Trophoblast cell (in vitro differentiated cells and primary cell): ENCODE measurements around the gene JMJD6.

Experiments used
- DNase-seq, 2 donors: peaks; one replicate each; pipeline ENCODE4 v3.0.0-alpha.2; 2016
- H2AFZ ChIP-seq: 2 replicates; pipeline ENCODE4 v1.6.1; 2013; ENCODE audit warnings: low read length, moderate library complexity, mild to moderate bottlenecking; ENCODE audit not compliant: insufficient read depth, poor library complexity
- H2AK5ac ChIP-seq: 2 replicates; pipeline ENCODE4 v1.6.1; 2013; ENCODE audit warnings: mild to moderate bottlenecking, low read length
- H2BK120ac ChIP-seq: 2 replicates; pipeline ENCODE4 v1.6.1; 2013; ENCODE audit warnings: low read length, mild to moderate bottlenecking, moderate library complexity; ENCODE audit not compliant: insufficient read depth, poor library complexity
- H2BK12ac ChIP-seq: 2 replicates; pipeline ENCODE4 v1.6.1; 2013; ENCODE audit warnings: mild to moderate bottlenecking, low read length, moderate library complexity
- H2BK5ac ChIP-seq: 2 replicates; pipeline ENCODE4 v1.6.1; 2013; ENCODE audit warnings: low read length, low read depth, moderate library complexity, mild to moderate bottlenecking; ENCODE audit not compliant: poor library complexity
- H3K14ac ChIP-seq: 2 replicates; pipeline ENCODE4 v1.6.1; 2013; ENCODE audit warnings: mild to moderate bottlenecking, low read length
- H3K18ac ChIP-seq: 2 replicates; pipeline ENCODE4 v1.6.1; 2013; ENCODE audit warnings: mild to moderate bottlenecking, low read length
- H3K23ac ChIP-seq: 2 replicates; pipeline ENCODE4 v1.6.1; 2013; ENCODE audit warnings: low read length
- H3K27ac ChIP-seq: 2 replicates; pipeline ENCODE4 v1.5.1; 2013; ENCODE audit warnings: low read depth, mild to moderate bottlenecking, inconsistent platforms, low read length, moderate library complexity
- H3K27me3 ChIP-seq: 2 replicates; pipeline ENCODE4 v1.6.1; 2013; ENCODE audit warnings: inconsistent platforms, mild to moderate bottlenecking, low read length, moderate library complexity; ENCODE audit not compliant: insufficient read depth
- H3K36me3 ChIP-seq, 2 experiments: 1 replicate in 1 of 2; 2 replicates in 1 of 2; pipeline ENCODE4 v1.6.1; 2013; ENCODE audit warnings: low read length in 2 of 2, mild to moderate bottlenecking in 2 of 2, moderate library complexity in 1 of 2; ENCODE audit not compliant: insufficient read depth in 2 of 2, control insufficient read depth in 1 of 2
- H3K4ac ChIP-seq: 2 replicates; pipeline ENCODE4 v1.6.1; 2013; ENCODE audit warnings: low read depth, mild to moderate bottlenecking, low read length, moderate library complexity
- H3K4me1 ChIP-seq, 2 experiments: 1 replicate in 1 of 2; 2 replicates in 1 of 2; pipeline ENCODE4 v1.6.1; 2013; ENCODE audit warnings: low read length in 2 of 2, mild to moderate bottlenecking in 2 of 2, moderate library complexity in 1 of 2; ENCODE audit not compliant: insufficient read depth in 2 of 2, control insufficient read depth in 1 of 2
- H3K4me2 ChIP-seq: 2 replicates; pipeline ENCODE4 v1.6.1; 2013; ENCODE audit warnings: inconsistent platforms, mild to moderate bottlenecking, low read length, moderate library complexity
- H3K4me3 ChIP-seq: 2 replicates; pipeline ENCODE4 v1.5.1; 2013; ENCODE audit warnings: mild to moderate bottlenecking, low read depth, low read length, inconsistent platforms
- H3K79me1 ChIP-seq: one replicate; pipeline ENCODE4 v1.6.1; 2013; ENCODE audit warnings: low read length
- H3K79me2 ChIP-seq: 2 replicates; pipeline ENCODE4 v1.6.1; 2013; ENCODE audit warnings: low read length, mild to moderate bottlenecking; ENCODE audit not compliant: control insufficient read depth, insufficient read depth, poor library complexity
- H3K9ac ChIP-seq: 2 replicates; pipeline ENCODE4 v1.6.1; 2013; ENCODE audit warnings: mild to moderate bottlenecking, low read length
- H3K9me3 ChIP-seq: 2 replicates; pipeline ENCODE4 v1.6.1; 2013; ENCODE audit warnings: low read depth, mild to moderate bottlenecking, control low read depth, inconsistent platforms, low read length; ENCODE audit not compliant: insufficient read depth
- H4K12ac ChIP-seq: 2 replicates; pipeline ENCODE4 v1.6.1; 2013; ENCODE audit warnings: low read depth, mild to moderate bottlenecking, low read length, moderate library complexity
- H4K8ac ChIP-seq: 2 replicates; pipeline ENCODE4 v1.6.1; 2013; ENCODE audit warnings: low read depth, mild to moderate bottlenecking, low read length, moderate library complexity
- H4K91ac ChIP-seq: one replicate; pipeline ENCODE4 v1.6.1; 2013; ENCODE audit warnings: low read depth, mild to moderate bottlenecking, low read length, moderate library complexity
- WGBS: extraction: QIAGEN DNeasy Blood & Tissue Kit; methylation state at CpG from one replicate; pipeline ENCODE4 v1.1.7; 2013; ENCODE audit warnings: missing lambda C conversion rate; ENCODE audit not compliant: insufficient read length, insufficient coverage; ENCODE audit errors: extremely low coverage; 5-methylcytosine and 5-hydroxymethylcytosine counted together

The JMJD6 gene

GRCh38 chr17:76718516-76718915 is 7.9 kb downstream of the JMJD6 start:
- no peak overlapping the region for H3K27ac ChIP-seq
- no peak overlapping the region for H4K8ac ChIP-seq
- no peak overlapping the region for H3K23ac ChIP-seq
- H3K79me2 ChIP-seq: no peaks in the 10 kb centered on the region
- no peak overlapping the region for H2AK5ac ChIP-seq
- peaks cover 50 to 71% of the 10 kb centered on the region in 2 experiments for H3K36me3 ChIP-seq
- H3K9ac ChIP-seq: no peak overlapping the region
- H2BK120ac ChIP-seq: no peak overlapping the region
- H4K12ac ChIP-seq: no peak overlapping the region
- no CpG with 5 or more reads among the region's 16 CpGs for WGBS
- H3K4ac ChIP-seq: no peak overlapping the region
- no peak overlapping the region for H3K14ac ChIP-seq
- no peak overlapping the region for H3K18ac ChIP-seq
- no peaks in the 10 kb centered on the region for H3K79me1 ChIP-seq
- no peak overlapping the region for H2BK5ac ChIP-seq
- DNase-seq: no peak
- H3K27me3 ChIP-seq: no peaks in the 10 kb centered on the region
- H2AFZ ChIP-seq: no peak overlapping the region
- H3K4me3 ChIP-seq: no peak overlapping the region
- no peaks in the 10 kb centered on the region for H3K9me3 ChIP-seq
- H3K4me1 ChIP-seq: no peaks in the 10 kb centered on the region
- H4K91ac ChIP-seq: no peak overlapping the region
- no peak overlapping the region for H2BK12ac ChIP-seq
- no peak overlapping the region for H3K4me2 ChIP-seq

- DNase-seq: peak; percentile 88 to 96
- Histone ChIP-seq H4K8ac (no peak overlapping the region), H3K4me3 (no peak overlapping the region), H2BK120ac (no peak overlapping the region), H3K9me3 (no peaks in the 10 kb centered on the region), H4K12ac (no peak overlapping the region), H3K36me3 (peaks cover 45 to 61% of the 10 kb centered on the region in 2 experiments), H3K4me2 (no peak overlapping the region), H2BK12ac (no peak overlapping the region), H3K18ac (no peak overlapping the region), H3K4me1 (no peaks in the 10 kb centered on the region), H3K27ac (no peak overlapping the region), H3K4ac (no peak overlapping the region), H3K23ac (no peak overlapping the region), H2AK5ac (no peak overlapping the region), H2AFZ (no peak overlapping the region), H2BK5ac (no peak overlapping the region), H4K91ac (no peak overlapping the region), H3K14ac (no peak overlapping the region), H3K79me2 (no peaks in the 10 kb centered on the region), H3K79me1 (no peaks in the 10 kb centered on the region), H3K27me3 (no peaks in the 10 kb centered on the region), H3K9ac (no peak overlapping the region)
- WGBS: no CpG with 5 or more reads among the region's 6 CpGs
Measured at GRCh38 chr17:76716839-76717215, 9.6 kb downstream of the JMJD6 start.

DNA sequence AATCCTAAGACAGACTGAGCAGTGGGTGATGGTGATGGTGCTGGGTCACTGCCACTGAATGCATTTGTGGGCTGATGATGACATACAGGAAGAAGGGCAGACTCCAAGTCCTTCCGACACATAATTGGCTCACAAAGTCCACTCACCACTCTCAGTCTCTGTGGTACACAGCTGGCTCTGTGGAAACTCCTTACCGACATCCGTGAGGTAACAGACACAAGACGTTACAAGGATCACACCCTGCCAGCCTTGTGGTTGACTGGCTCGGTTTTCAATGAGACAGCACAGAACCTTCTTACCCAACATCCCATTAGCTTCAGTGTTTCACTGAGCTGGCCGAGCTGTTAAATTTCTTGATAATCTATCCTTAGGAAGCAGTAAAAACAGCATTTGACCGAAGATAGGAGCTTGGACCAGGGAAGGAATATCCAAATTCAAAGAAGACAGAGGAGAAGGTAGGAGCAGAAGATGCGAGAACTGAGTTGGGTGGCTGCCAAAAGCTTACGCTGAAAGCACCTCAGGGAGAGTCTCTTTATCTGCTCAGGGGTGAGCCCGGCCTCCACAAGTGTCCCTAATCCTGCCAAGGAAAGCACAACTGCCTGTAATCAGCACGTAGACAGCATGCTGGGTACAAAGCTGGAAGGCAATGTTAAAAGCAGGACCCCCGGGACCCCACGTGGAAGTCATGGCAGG is 10.1 kb downstream of the JMJD6 start:
- H2BK120ac ChIP-seq: no peak overlapping the region
- H4K8ac ChIP-seq: no peak overlapping the region

GRCh38 chr17:76715496-76715830 is 10.9 kb downstream of the JMJD6 start:
- no peak overlapping the region for H3K9ac ChIP-seq
- H3K23ac ChIP-seq: no peak overlapping the region
- H3K36me3 ChIP-seq: peaks cover 38 to 49% of the 10 kb centered on the region in 2 experiments
- H3K79me1 ChIP-seq: peaks cover under 1% of the 10 kb centered on the region
- no peak overlapping the region for H3K4me2 ChIP-seq
- no peaks in the 10 kb centered on the region for H3K79me2 ChIP-seq
- H2BK5ac ChIP-seq: no peak overlapping the region
- no CpG with 5 or more reads among the region's 2 CpGs for WGBS
- no peak overlapping the region for H4K91ac ChIP-seq
- no peaks in the 10 kb centered on the region for H3K27me3 ChIP-seq
- H2BK12ac ChIP-seq: no peak overlapping the region
- no peak overlapping the region for H4K8ac ChIP-seq
- no peak overlapping the region for H3K4ac ChIP-seq
- no peak overlapping the region for H4K12ac ChIP-seq
- H2AK5ac ChIP-seq: no peak overlapping the region
- H3K14ac ChIP-seq: no peak overlapping the region
- H3K9me3 ChIP-seq: no peaks in the 10 kb centered on the region
- no peak overlapping the region for H3K18ac ChIP-seq
- H3K4me3 ChIP-seq: no peak overlapping the region
- H3K4me1 ChIP-seq: peaks cover 2 to 6% of the 10 kb centered on the region in 2 experiments
- H3K27ac ChIP-seq: no peak overlapping the region
- no peak overlapping the region for H2BK120ac ChIP-seq
- DNase-seq: no peak
- H2AFZ ChIP-seq: no peak overlapping the region

More for the DNA sequence above, 10.1 kb downstream of the JMJD6 start:
- Histone ChIP-seq H2AFZ (no peak overlapping the region), H3K36me3 (peaks cover 43 to 56% of the 10 kb centered on the region in 2 experiments), H3K79me1 (no peaks in the 10 kb centered on the region), H3K4ac (no peak overlapping the region), H3K27me3 (no peaks in the 10 kb centered on the region), H2BK5ac (no peak overlapping the region), H2BK12ac (no peak overlapping the region), H3K18ac (no peak overlapping the region), H3K9ac (no peak overlapping the region), H3K23ac (no peak overlapping the region), H3K9me3 (no peaks in the 10 kb centered on the region), H2AK5ac (no peak overlapping the region), H4K12ac (no peak overlapping the region), H3K79me2 (no peaks in the 10 kb centered on the region), H3K4me1 (peaks cover 0 to 2% of the 10 kb centered on the region in 2 experiments), H3K27ac (no peak overlapping the region), H3K14ac (no peak overlapping the region), H3K4me2 (no peak overlapping the region), H4K91ac (no peak overlapping the region), H3K4me3 (peak overlapping the region; percentile 30)
- WGBS: no CpG with 5 or more reads among the region's 13 CpGs
- peak; percentile 45 to 51 for DNase-seq
